GM23248 (cell line): Measurements from ENCODE around the gene EPG5. TPM values are rescaled to one million over a fixed set of nuclear protein-coding genes. Genes with fewer than 3 reads are reported as not detected.
"Not testable (repeated sequence)": the region's sequence is repeated elsewhere in the genome, so short reads cannot be mapped to it uniquely, and the experiment has no call there.

Experiments used
- DNase-seq: peaks from one replicate; pipeline ENCODE4 v3.0.0-alpha.2; 2015
- H2AFZ ChIP-seq: fragments of 200-600 bp; sonication (generic); 2 replicates; pipeline ENCODE4 v1.6.1; 2016; ENCODE audit warnings: antibody characterized with exemption
- H3F3A ChIP-seq: fragments of 200-600 bp; sonication (generic); 2 replicates; pipeline ENCODE4 v1.6.1; 2016; ENCODE audit warnings: mild to moderate bottlenecking, antibody characterized with exemption, mixed run types; ENCODE audit not compliant: insufficient read depth
- H3K27ac ChIP-seq: fragments of 200-600 bp; sonication (generic); 2 replicates; pipeline ENCODE4 v1.5.1; 2016; ENCODE audit warnings: mild to moderate bottlenecking
- H3K27me3 ChIP-seq: fragments of 200-600 bp; sonication (generic); replicated peaks from 2 replicates; pipeline ENCODE4 v1.6.1; 2016; ENCODE audit warnings: mild to moderate bottlenecking; ENCODE audit not compliant: insufficient read depth
- H3K36me3 ChIP-seq: fragments of 200-600 bp; sonication (generic); 2 replicates; pipeline ENCODE4 v1.6.1; 2016; ENCODE audit warnings: low read depth, mild to moderate bottlenecking
- H3K4me1 ChIP-seq: fragments of 200-600 bp; sonication (generic); 2 replicates; pipeline ENCODE4 v1.6.1; 2016; ENCODE audit warnings: mild to moderate bottlenecking; ENCODE audit not compliant: insufficient read depth
- H3K4me2 ChIP-seq: fragments of 200-600 bp; sonication (generic); one replicate; pipeline ENCODE4 v1.6.1; 2016; ENCODE audit warnings: mild to moderate bottlenecking; ENCODE audit not compliant: unreplicated experiment
- H3K4me3 ChIP-seq: fragments of 200-600 bp; sonication (generic); 2 replicates; pipeline ENCODE4 v1.5.1; 2016; ENCODE audit warnings: mild to moderate bottlenecking
- H3K79me2 ChIP-seq: fragments of 200-600 bp; sonication (generic); 2 replicates; pipeline ENCODE4 v1.6.1; 2016; ENCODE audit warnings: mild to moderate bottlenecking; ENCODE audit not compliant: insufficient read depth
- H3K9ac ChIP-seq: fragments of 200-600 bp; sonication (generic); 2 replicates; pipeline ENCODE4 v1.6.1; 2016; ENCODE audit warnings: mild to moderate bottlenecking
- H3K9me2 ChIP-seq: fragments of 200-600 bp; sonication (generic); 2 replicates; pipeline ENCODE4 v1.6.1; 2016; ENCODE audit warnings: mixed run types, mild to moderate bottlenecking, moderate library complexity; ENCODE audit not compliant: insufficient read depth
- H3K9me3 ChIP-seq: fragments of 200-600 bp; sonication (generic); one replicate; pipeline ENCODE4 v1.6.1; 2017; ENCODE audit warnings: low read depth
- H4K20me1 ChIP-seq: fragments of 200-600 bp; sonication (generic); 2 replicates; pipeline ENCODE4 v1.6.0; 2016; ENCODE audit not compliant: insufficient read depth
- EZH2 ChIP-seq: fragments of 200-600 bp; sonication (generic); IDR thresholded peaks from 2 replicates; pipeline ENCODE4 v1.6.1; 2018; ENCODE audit warnings: antibody characterized with exemption, mild to moderate bottlenecking; ENCODE audit not compliant: insufficient read depth, poor library complexity, severe bottlenecking
- EZH2phosphoT487 ChIP-seq: fragments of 200-600 bp; sonication (generic); IDR thresholded peaks from 2 replicates; pipeline ENCODE4 v1.6.1; 2018; ENCODE audit warnings: antibody characterized with exemption, moderate library complexity, mild to moderate bottlenecking, low read depth; ENCODE audit not compliant: insufficient read depth
- WGBS, 2 experiments: methylation state at CpG; one replicate each; pipeline ENCODE4 v1.1.6; 2015 to 2017; ENCODE audit warnings: low lambda C conversion rate in 2 of 2, low coverage in 1 of 2; ENCODE audit errors: missing lambda C conversion rate in 2 of 2; 5-methylcytosine and 5-hydroxymethylcytosine counted together
- in situ Hi-C: fragments of 300-500 bp; cut with MboI; formaldehyde crosslinking; loops from 2 replicates; pipeline ENCODE4 v1.15.0; 2020
- polyA plus RNA-seq: library from polyadenylated mRNA; unstranded; fragments of >200 nt; fragmentation: Nextera tagmentation; extraction: Ambion mirVana; gene quantifications from 2 replicates; pipeline ENCODE4 v1.2.1, GENCODE V29; 2016
- total RNA-seq: library from RNA; depleted of rRNA; stranded (reverse); fragments of >200 nt; shearing (Covaris generic); gene quantifications from 2 replicates; pipeline ENCODE4 v1.2.3, GENCODE V29; 2014

The EPG5 gene
- total and polyA plus RNA-seq, 2 experiments from 2014 or later: 22.0 to 77.7 TPM

- no peaks in the 10 kb centered on the region for H3K27me3 ChIP-seq
- H3K9me3 ChIP-seq: no peaks in the 10 kb centered on the region
- no peak overlapping the region for H3K27ac ChIP-seq
- WGBS, 2 experiments: 73 to 78% methylated on average over 5 of the region's 5 CpGs
- TF ChIP-seq EZH2 (no peak), EZH2phosphoT487 (no peak)
- H3K9me2 ChIP-seq: no peaks in the 10 kb centered on the region
- in situ Hi-C loops: no loop called here
- no peak overlapping the region for H2AFZ ChIP-seq
- DNase-seq: no peak
- H3K4me2 ChIP-seq: no peak overlapping the region
- peaks cover 12% of the 10 kb centered on the region; the same call in 1 of the 2 replicates for H3F3A ChIP-seq
- no peak overlapping the region for H3K9ac ChIP-seq
- H3K36me3 ChIP-seq: peaks cover 80% of the 10 kb centered on the region
- 0 out of 2 replicates have a peak, but pooled peaks cover 3% of the 10 kb centered on the region for H3K79me2 ChIP-seq
- 0 out of 2 replicates have a peak, but pooled peaks cover 3% of the 10 kb centered on the region for H3K4me1 ChIP-seq
- H3K4me3 ChIP-seq: no peak overlapping the region
- H4K20me1 ChIP-seq: no peaks in the 10 kb centered on the region
Measured at GRCh38 chr18:45852631-45853030, 114.5 kb downstream of the EPG5 start.

- Histone ChIP-seq H3K27me3 (no peaks in the 10 kb centered on the region), H3K4me2 (no peak overlapping the region), H3K27ac (no peak overlapping the region), H3K9me2 (no peaks in the 10 kb centered on the region), H3K9ac (no peak overlapping the region), H3F3A (peaks cover 18% of the 10 kb centered on the region; the same call in 1 of the 2 replicates), H3K9me3 (no peaks in the 10 kb centered on the region), H4K20me1 (no peaks in the 10 kb centered on the region), H3K4me3 (no peak overlapping the region), H3K36me3 (peaks cover 74% of the 10 kb centered on the region), H3K4me1 (no peaks in the 10 kb centered on the region), H3K79me2 (0 out of 2 replicates have a peak, but pooled peaks cover 3% of the 10 kb centered on the region), H2AFZ (no peak overlapping the region)
- no peak for TF ChIP-seq EZH2phosphoT487
- DNase-seq: no peak
- in situ Hi-C loops: no loop called here
- WGBS, 2 experiments: 28 to 32% methylated on average over 10 of the region's 10 CpGs
Measured at GRCh38 chr18:45851161-45851925, 115.8 kb downstream of the EPG5 start.

GRCh38 chr18:45850021-45850420 is 117.1 kb downstream of the EPG5 start:
- no peak overlapping the region for H3K27ac ChIP-seq

GRCh38 chr18:45849529-45849928 is 117.6 kb downstream of the EPG5 start:
- Histone ChIP-seq H3K27ac (no peak overlapping the region), H3K79me2 (0 out of 2 replicates have a peak, but pooled peaks cover 3% of the 10 kb centered on the region), H3K27me3 (no peaks in the 10 kb centered on the region), H3K4me1 (no peaks in the 10 kb centered on the region), H3K9me3 (no peaks in the 10 kb centered on the region), H3K9me2 (no peaks in the 10 kb centered on the region), H3K4me3 (no peak overlapping the region), H4K20me1 (no peaks in the 10 kb centered on the region), H3K4me2 (no peak overlapping the region), H3K36me3 (peaks cover 56% of the 10 kb centered on the region), H3F3A (peaks cover 25% of the 10 kb centered on the region; the same call in 1 of the 2 replicates), H3K9ac (no peak overlapping the region), H2AFZ (no peak overlapping the region)
- no peak for TF ChIP-seq EZH2phosphoT487
- no peak for TF ChIP-seq EZH2
- WGBS, 2 experiments: 93 to 95% methylated on average over 7 of the region's 7 CpGs
- no peak for DNase-seq
- in situ Hi-C loops: no loop called here

More at GRCh38 chr18:45850021-45850420, 117.1 kb downstream of the EPG5 start:
- 95 to 97% methylated on average over 10 of the region's 10 CpGs for WGBS, 2 experiments
- Histone ChIP-seq H3F3A (peaks cover 25% of the 10 kb centered on the region; the same call in 1 of the 2 replicates), H3K27me3 (no peaks in the 10 kb centered on the region), H3K4me1 (no peaks in the 10 kb centered on the region), H3K79me2 (0 out of 2 replicates have a peak, but pooled peaks cover 3% of the 10 kb centered on the region), H3K9me3 (no peaks in the 10 kb centered on the region), H3K9ac (no peak overlapping the region), H3K36me3 (peaks cover 61% of the 10 kb centered on the region), H3K4me3 (no peak overlapping the region), H2AFZ (no peak overlapping the region), H3K9me2 (no peaks in the 10 kb centered on the region), H4K20me1 (no peaks in the 10 kb centered on the region), H3K4me2 (no peak overlapping the region)
- peak; percentile 48 for DNase-seq
- in situ Hi-C loops: no loop called here
- TF ChIP-seq EZH2: no peak
- TF ChIP-seq EZH2phosphoT487: no peak

GRCh38 chr18:45848643-45849042 is 118.5 kb downstream of the EPG5 start:
- Histone ChIP-seq H3K36me3 (peaks cover 49% of the 10 kb centered on the region), H3F3A (peaks cover 30% of the 10 kb centered on the region; the same call in 1 of the 2 replicates)
- H2AFZ ChIP-seq, H3K4me1 ChIP-seq, DNase-seq, H3K9me3 ChIP-seq, H3K79me2 ChIP-seq, H3K27me3 ChIP-seq, H3K9me2 ChIP-seq, H4K20me1 ChIP-seq, H3K27ac ChIP-seq, H3K9ac ChIP-seq, H3K4me2 ChIP-seq, H3K4me3 ChIP-seq, in situ Hi-C loops: not testable (repeated sequence)
- WGBS, 2 experiments: 94 to 95% methylated on average over 13 of the region's 13 CpGs
